ENCODE measurements around the gene GPR132.

GRCh38 chr14:105005329-105005928, 59.8 kb downstream of the GPR132 start:
- TF ChIP-seq CTCF (conservative IDR thresholded peaks at IDR 0.05): no peak
- no peak for TF ChIP-seq EZH2 (IDR thresholded peaks at IDR 0.05; ENCODE audit: low read depth)

All from PC-9 (cell line).